GM19372 (cell line): Measurements from ENCODE around the gene IL17RB.

Experiments used
- ATAC-seq: cut with Tn5 transposase; IDR thresholded peaks from one replicate; pipeline ENCODE4 v1.9.1; 2021; ENCODE audit warnings: mild to moderate bottlenecking, low read depth, moderate library complexity; ENCODE audit not compliant: unreplicated experiment

The IL17RB gene

GRCh38 chr3:53811143-53811927 is 35.0 kb upstream of the IL17RB start:
- ATAC-seq, result no peak

- no peak for ATAC-seq
Observed at GRCh38 chr3:53812434-53812833, 33.9 kb upstream of the IL17RB start.

- ATAC-seq, result no peak
Observed at GRCh38 chr3:53813229-53813628, 33.1 kb upstream of the IL17RB start.

GRCh38 chr3:53813876-53814275 is 32.5 kb upstream of the IL17RB start:
- no peak for ATAC-seq

GRCh38 chr3:53815067-53815466 is 31.3 kb upstream of the IL17RB start:
- no peak for ATAC-seq

- ATAC-seq, result no peak
Observed at GRCh38 chr3:53815651-53816050, 30.7 kb upstream of the IL17RB start.

GRCh38 chr3:53816425-53816824 is 29.9 kb upstream of the IL17RB start:
- ATAC-seq, result no peak

- no peak for ATAC-seq
Observed at GRCh38 chr3:53817211-53817610, 29.2 kb upstream of the IL17RB start.

- no peak for ATAC-seq
Observed at GRCh38 chr3:53817809-53818208, 28.6 kb upstream of the IL17RB start.

GRCh38 chr3:53818221-53819162 is 27.9 kb upstream of the IL17RB start:
- ATAC-seq, result no peak

GRCh38 chr3:53819163-53819868 is 27.1 kb upstream of the IL17RB start:
- ATAC-seq, result no peak

GRCh38 chr3:53820084-53820483 is 26.3 kb upstream of the IL17RB start:
- ATAC-seq, result no peak

- ATAC-seq, result no peak
Observed at GRCh38 chr3:53820756-53821580, 25.4 kb upstream of the IL17RB start.

GRCh38 chr3:53821631-53822121 is 24.7 kb upstream of the IL17RB start:
- ATAC-seq, result no peak

GRCh38 chr3:53822331-53822741 is 24.0 kb upstream of the IL17RB start:
- no peak for ATAC-seq

- no peak for ATAC-seq
Observed at GRCh38 chr3:53823026-53823955, 23.1 kb upstream of the IL17RB start.

GRCh38 chr3:53823956-53824657 is 22.3 kb upstream of the IL17RB start:
- no peak for ATAC-seq

- ATAC-seq, result no peak
Observed at GRCh38 chr3:53824795-53825194, 21.6 kb upstream of the IL17RB start.
